GM12878 (cell line): ENCODE results near the gene TMED7. TPM values are rescaled to one million over a fixed set of nuclear protein-coding genes. Genes with fewer than 3 reads are reported as not detected.

ENCODE experiments used
- ATF7 ChIP-seq: fragments of 450-650 bp; IDR thresholded peaks from 2 replicates; pipeline ENCODE4 v1.6.1; 2016; ENCODE audit warnings: low read depth, mild to moderate bottlenecking
- BACH1 ChIP-seq: fragments of 450-650 bp; IDR thresholded peaks from 2 replicates; pipeline ENCODE4 v1.6.1; 2017; ENCODE audit warnings: mild to moderate bottlenecking, borderline replicate concordance
- BRCA1 ChIP-seq: IDR thresholded peaks from 2 replicates; pipeline ENCODE4 v1.6.1; 2011; ENCODE audit warnings: low read depth, low read length, improper control_type of control experiment
- CEBPB ChIP-seq, 2 experiments: fragments of 150-350 bp in 1 of 2; IDR thresholded peaks; 2 replicates each; pipeline ENCODE4 v1.6.1; 2012 to 2014; ENCODE audit warnings: low read depth in 2 of 2, low read length in 2 of 2, borderline replicate concordance in 1 of 2, inconsistent platforms in 1 of 2
- CREB1 ChIP-seq: IDR thresholded peaks from 2 replicates; pipeline ENCODE4 v1.6.1; 2012; ENCODE audit warnings: low read depth, mild to moderate bottlenecking, inconsistent platforms
- ELK1 ChIP-seq: IDR thresholded peaks from 2 replicates; pipeline ENCODE4 v1.6.1; 2012; ENCODE audit warnings: low read depth, low read length, improper control_type of control experiment
- GATAD2B ChIP-seq: fragments of 450-650 bp; conservative IDR thresholded peaks from 2 replicates; pipeline ENCODE4 v1.6.1; 2017; ENCODE audit warnings: low read depth, mild to moderate bottlenecking, moderate library complexity
- HDAC6 ChIP-seq: fragments of 200-600 bp; sonication (generic); IDR thresholded peaks from one replicate; pipeline ENCODE4 v1.8.0; 2017; ENCODE audit warnings: antibody characterized with exemption; ENCODE audit not compliant: unreplicated experiment
- IKZF1 ChIP-seq: fragments of 450-650 bp; conservative IDR thresholded peaks from 2 replicates; pipeline ENCODE4 v1.6.1; 2017; ENCODE audit warnings: antibody characterized with exemption, mild to moderate bottlenecking
- IRF5 ChIP-seq: fragments of 450-650 bp; IDR thresholded peaks from 2 replicates; pipeline ENCODE4 v1.6.1; 2017; ENCODE audit warnings: borderline replicate concordance
- KAT2A ChIP-seq: conservative IDR thresholded peaks from 2 replicates; pipeline ENCODE4 v1.6.1; 2011; ENCODE audit warnings: low read depth, low read length; ENCODE audit not compliant: control insufficient read depth
- NR2C2 ChIP-seq: IDR thresholded peaks from 2 replicates; pipeline ENCODE4 v1.6.1; 2011; ENCODE audit warnings: borderline replicate concordance, low read depth; ENCODE audit not compliant: control insufficient read depth, insufficient read length
- NRF1 ChIP-seq: conservative IDR thresholded peaks from 2 replicates; pipeline ENCODE4 v1.6.1; 2011; ENCODE audit warnings: mild to moderate bottlenecking, low read depth, low read length, improper control_type of control experiment
- PML ChIP-seq: IDR thresholded peaks from 2 replicates; pipeline ENCODE4 v1.6.1; 2012; ENCODE audit warnings: low read length, inconsistent platforms
- POLR2AphosphoS2 ChIP-seq: IDR thresholded peaks from 2 replicates; pipeline ENCODE4 v1.6.1; 2011; ENCODE audit warnings: low read depth, mild to moderate bottlenecking, low read length, improper control_type of control experiment, moderate library complexity
- RAD51 ChIP-seq: fragments of 450-650 bp; IDR thresholded peaks from 2 replicates; pipeline ENCODE4 v1.6.1; 2016; ENCODE audit warnings: moderate library complexity, mild to moderate bottlenecking, inconsistent platforms
- RELA ChIP-seq: fragments of 450-650 bp; IDR thresholded peaks from 2 replicates; pipeline ENCODE4 v1.8.0; 2014; ENCODE audit warnings: borderline replicate concordance; ENCODE audit not compliant: partially characterized antibody
- SKIL ChIP-seq: fragments of 450-650 bp; IDR thresholded peaks from 2 replicates; pipeline ENCODE4 v1.6.1; 2017; ENCODE audit warnings: mild to moderate bottlenecking, low read depth, inconsistent platforms; ENCODE audit not compliant: poor library complexity, severe bottlenecking
- SREBF2 ChIP-seq: IDR thresholded peaks from 2 replicates; pipeline ENCODE4 v1.6.1; 2012; ENCODE audit warnings: mild to moderate bottlenecking, low read length
- STAT1 ChIP-seq: fragments of 450-650 bp; conservative IDR thresholded peaks from 2 replicates; pipeline ENCODE4 v1.6.1; 2014; ENCODE audit warnings: antibody characterized with exemption, mild to moderate bottlenecking
- TARDBP ChIP-seq: IDR thresholded peaks from 2 replicates; pipeline ENCODE4 v1.6.1; 2016; ENCODE audit warnings: borderline replicate concordance
- TCF7 ChIP-seq: IDR thresholded peaks from 2 replicates; pipeline ENCODE4 v1.6.1; 2014; ENCODE audit warnings: antibody characterized with exemption, borderline replicate concordance
- ZBED1 ChIP-seq: IDR thresholded peaks from 2 replicates; pipeline ENCODE4 v1.6.1; 2016; ENCODE audit warnings: borderline replicate concordance
- ZZZ3 ChIP-seq: IDR thresholded peaks from 2 replicates; pipeline ENCODE4 v1.6.1; 2011; ENCODE audit warnings: low read depth; ENCODE audit not compliant: control insufficient read depth, insufficient read length
- polyA plus RNA-seq, 11 experiments: library from polyadenylated mRNA; depleted of rRNA in 4 of 11; unstranded in 6 of 11; stranded (reverse) in 5 of 11; fragments of >200 nt; fragmentation: Nextera tagmentation in 4 of 11; fragmentation: Illumina TruSeq in 1 of 11; extraction: Ambion mirVana in 4 of 11; extraction: Trizol in 1 of 11; gene quantifications; 1 replicate in 1 of 11; 2 replicates in 10 of 11; pipeline versions ENCODE4 v1.2.1 to v1.2.3, GENCODE V29; 2011 to 2016; ENCODE audit warnings: inconsistent platforms in 2 of 11, missing spikeins in 2 of 11, low read depth in 1 of 11
- total RNA-seq, 4 experiments: library from RNA; depleted of rRNA in 3 of 4; stranded (reverse); fragments of >200 nt in 3 of 4; fragmentation: Illumina TruSeq in 1 of 4; extraction: Trizol in 1 of 4; gene quantifications; 2 replicates each; pipeline versions ENCODE4 v1.2.1 to v1.2.3, GENCODE V29; 2013 to 2021
- TF ChIP-seq, protein P1 (sequence below): IDR thresholded peaks from 2 replicates; pipeline ENCODE4 v1.6.1; 2012; ENCODE audit warnings: low read depth, low read length, improper control_type of control experiment
- TF ChIP-seq, protein P2 (sequence below): fragments of 450-650 bp; IDR thresholded peaks from 2 replicates; pipeline ENCODE4 v1.6.1; 2017; ENCODE audit warnings: mild to moderate bottlenecking

TMED7 gene
- total and polyA plus RNA-seq, 10 of the 15 experiments (the other 5 are each of a cell fraction or from before 2014, with no cell fraction given): 8.0 to 37.3 (median 25.2) TPM

DNA sequence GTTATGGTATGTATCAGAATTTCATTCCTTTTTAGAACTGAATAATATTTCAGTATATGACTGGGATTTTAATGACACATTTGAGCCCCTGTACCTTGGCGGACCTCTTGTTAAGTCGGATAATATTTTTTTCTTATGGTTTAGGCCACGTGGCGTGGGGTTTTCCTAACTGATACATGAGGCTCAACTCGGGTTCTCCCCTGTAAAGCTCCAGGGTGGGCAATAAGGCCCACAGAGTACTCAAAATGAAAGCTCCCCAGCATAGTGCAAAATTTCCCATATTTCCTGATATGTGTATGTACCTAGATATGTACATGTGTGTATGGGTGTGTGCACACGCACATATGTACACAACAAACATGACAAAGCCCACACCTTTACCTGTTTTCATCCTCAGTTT, 48.1 kb downstream of the TMED7 start (continued):
- no peak for TF ChIP-seq SKIL
- TF ChIP-seq, protein P1, sequence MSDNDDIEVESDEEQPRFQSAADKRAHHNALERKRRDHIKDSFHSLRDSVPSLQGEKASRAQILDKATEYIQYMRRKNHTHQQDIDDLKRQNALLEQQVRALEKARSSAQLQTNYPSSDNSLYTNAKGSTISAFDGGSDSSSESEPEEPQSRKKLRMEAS: no peak
- TF ChIP-seq ATF7: no peak
- TF ChIP-seq NR2C2: no peak
- TF ChIP-seq NRF1: no peak
- no peak; the same call in 1 of the 2 replicates for TF ChIP-seq BACH1
- no peak for TF ChIP-seq KAT2A
- TF ChIP-seq CREB1: peak; percentile 24; the same call in 1 of the 2 replicates
- TF ChIP-seq TCF7: no peak
- TF ChIP-seq SREBF2: no peak
- no peak for TF ChIP-seq BRCA1
- TF ChIP-seq, protein P2, sequence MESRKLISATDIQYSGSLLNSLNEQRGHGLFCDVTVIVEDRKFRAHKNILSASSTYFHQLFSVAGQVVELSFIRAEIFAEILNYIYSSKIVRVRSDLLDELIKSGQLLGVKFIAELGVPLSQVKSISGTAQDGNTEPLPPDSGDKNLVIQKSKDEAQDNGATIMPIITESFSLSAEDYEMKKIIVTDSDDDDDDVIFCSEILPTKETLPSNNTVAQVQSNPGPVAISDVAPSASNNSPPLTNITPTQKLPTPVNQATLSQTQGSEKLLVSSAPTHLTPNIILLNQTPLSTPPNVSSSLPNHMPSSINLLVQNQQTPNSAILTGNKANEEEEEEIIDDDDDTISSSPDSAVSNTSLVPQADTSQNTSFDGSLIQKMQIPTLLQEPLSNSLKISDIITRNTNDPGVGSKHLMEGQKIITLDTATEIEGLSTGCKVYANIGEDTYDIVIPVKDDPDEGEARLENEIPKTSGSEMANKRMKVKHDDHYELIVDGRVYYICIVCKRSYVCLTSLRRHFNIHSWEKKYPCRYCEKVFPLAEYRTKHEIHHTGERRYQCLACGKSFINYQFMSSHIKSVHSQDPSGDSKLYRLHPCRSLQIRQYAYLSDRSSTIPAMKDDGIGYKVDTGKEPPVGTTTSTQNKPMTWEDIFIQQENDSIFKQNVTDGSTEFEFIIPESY: no peak
- no peak for TF ChIP-seq STAT1
- TF ChIP-seq ELK1: no peak
- TF ChIP-seq POLR2AphosphoS2: no peak
- TF ChIP-seq RAD51: peak; percentile 74
- TF ChIP-seq ZZZ3: no peak
- TF ChIP-seq PML: no peak
- TF ChIP-seq TARDBP: no peak
- TF ChIP-seq HDAC6: no peak
- TF ChIP-seq RELA: peak; percentile 70
- no peak for TF ChIP-seq GATAD2B
- TF ChIP-seq ZBED1: peak; percentile 69; the same call in 1 of the 2 replicates
- no peak for TF ChIP-seq IKZF1
- TF ChIP-seq CEBPB (IDR thresholded peaks at IDR 0.05; ENCODE audit: borderline replicate concordance in 1 of 2, low read depth in 2 of 2, low read length in 2 of 2): no peak
- TF ChIP-seq IRF5: no peak
